Gastrocnemius medialis (tissue), 4 donors: Measurements from ENCODE around the gene MAFB. TPM values are rescaled to one million over a fixed set of nuclear protein-coding genes. Genes with fewer than 3 reads are reported as not detected.

Experiments used
- ATAC-seq, 2 donors: fragments of 150-250 bp; one replicate each; pipeline ENCODE4 v1.9.1; 2016
- DNase-seq, 2 donors: peaks; one replicate each; pipeline ENCODE4 v3.0.0-alpha.2; 2019
- H3K27ac ChIP-seq, 4 donors: fragments of 200-600 bp; sonication (generic); 1 replicate in 1 of 4; 2 replicates in 3 of 4; pipeline ENCODE4 v1.5.1; 2016 to 2018; ENCODE audit warnings: mild to moderate bottlenecking in 2 of 4, moderate library complexity in 1 of 4
- H3K27me3 ChIP-seq, 3 donors: fragments of 200-600 bp; sonication (generic) in 2 of 3; 1 replicate in 1 of 3; 2 replicates in 2 of 3; pipeline versions ENCODE4 v1.5.1 to v1.6.0; 2016 to 2019; ENCODE audit warnings: mild to moderate bottlenecking in 1 of 3, moderate library complexity in 1 of 3
- H3K36me3 ChIP-seq, 2 donors: fragments of 200-600 bp; sonication (generic) in 1 of 2; one replicate each; pipeline ENCODE4 v1.5.1; 2017 to 2018
- H3K4me1 ChIP-seq, 2 donors: fragments of 200-600 bp; sonication (generic) in 1 of 2; one replicate each; pipeline ENCODE4 v1.5.1; 2016 to 2017; ENCODE audit warnings: mild to moderate bottlenecking in 2 of 2
- H3K4me3 ChIP-seq, 4 donors: fragments of 200-600 bp; sonication (generic) in 3 of 4; 1 replicate in 1 of 4; 2 replicates in 3 of 4; pipeline ENCODE4 v1.5.1; 2016 to 2019; ENCODE audit warnings: mild to moderate bottlenecking in 2 of 4
- H3K9me3 ChIP-seq, 3 donors: fragments of 200-600 bp; sonication (generic) in 2 of 3; 1 replicate in 1 of 3; 2 replicates in 2 of 3; pipeline ENCODE4 v1.5.1; 2016 to 2019
- POLR2A ChIP-seq, 2 donors: fragments of 450-650 bp; IDR thresholded peaks; one replicate each; pipeline ENCODE4 v1.6.1; 2017; ENCODE audit warnings: antibody characterized with exemption in 2 of 2, mild to moderate bottlenecking in 2 of 2, moderate library complexity in 2 of 2
- in situ Hi-C, 4 donors: fragments of 200-750 bp; cut with MboI; loops; one replicate each; pipeline versions ENCODE4 v1.15.0 to v1.8.0; 2017; ENCODE audit warnings: low sequenced_read_pairs in 4 of 4
- intact Hi-C: fragments of 100-400 bp; cut with DNase I; formaldehyde crosslinking; loops from one replicate; pipeline ENCODE4 v1.15.1; 2023; ENCODE audit warnings: low total_unique reads
- total RNA-seq, 4 donors: library from RNA; depleted of rRNA; stranded (reverse); fragments of >200 nt; gene quantifications; one replicate each; pipeline versions ENCODE4 v1.1.0 to v1.2.3, GENCODE V29; 2016
- TF ChIP-seq, protein P1 (sequence below), 5 experiments: fragments of 450-650 bp in 3 of 5; fragments of 200-600 bp in 2 of 5; sonication (generic) in 2 of 5; IDR thresholded peaks in 4 of 5; conservative IDR thresholded peaks in 1 of 5; 1 replicate in 4 of 5; 2 replicates in 1 of 5; pipeline ENCODE4 v1.5.1; 2016 to 2019; ENCODE audit warnings: antibody characterized with exemption in 5 of 5, mild to moderate bottlenecking in 3 of 5, moderate library complexity in 3 of 5

MAFB gene
- total RNA-seq, 4 donors from 2014 or later, result 15.4 to 24.9 (median 18.6) TPM

DNA sequence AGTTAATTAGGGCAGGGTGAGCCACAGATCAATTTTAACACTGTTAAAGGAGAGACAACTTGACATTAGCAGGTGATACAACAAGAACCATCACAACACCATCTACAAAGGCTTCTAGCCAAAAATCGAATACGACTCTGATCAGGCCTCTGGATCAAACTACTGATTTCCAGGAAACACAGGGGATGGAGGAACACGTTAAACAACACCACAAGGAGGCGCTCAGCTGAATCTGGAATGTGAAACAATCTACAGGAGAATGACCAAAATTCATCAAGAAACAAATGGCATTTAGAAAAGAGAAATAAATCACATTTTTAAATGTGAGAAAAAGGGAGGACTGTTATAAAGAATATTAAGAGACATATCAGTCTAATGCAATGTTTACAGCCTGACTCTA is 13.5 kb upstream of the MAFB start:
- Histone ChIP-seq H3K4me1 (no peaks in the 10 kb centered on the region), H3K36me3 (no peaks in the 10 kb centered on the region), H3K27me3 (no peaks in the 10 kb centered on the region), H3K9me3 (no peaks in the 10 kb centered on the region), H3K4me3 (no peak overlapping the region), H3K27ac (no peak overlapping the region)
- TF ChIP-seq, protein P1, sequence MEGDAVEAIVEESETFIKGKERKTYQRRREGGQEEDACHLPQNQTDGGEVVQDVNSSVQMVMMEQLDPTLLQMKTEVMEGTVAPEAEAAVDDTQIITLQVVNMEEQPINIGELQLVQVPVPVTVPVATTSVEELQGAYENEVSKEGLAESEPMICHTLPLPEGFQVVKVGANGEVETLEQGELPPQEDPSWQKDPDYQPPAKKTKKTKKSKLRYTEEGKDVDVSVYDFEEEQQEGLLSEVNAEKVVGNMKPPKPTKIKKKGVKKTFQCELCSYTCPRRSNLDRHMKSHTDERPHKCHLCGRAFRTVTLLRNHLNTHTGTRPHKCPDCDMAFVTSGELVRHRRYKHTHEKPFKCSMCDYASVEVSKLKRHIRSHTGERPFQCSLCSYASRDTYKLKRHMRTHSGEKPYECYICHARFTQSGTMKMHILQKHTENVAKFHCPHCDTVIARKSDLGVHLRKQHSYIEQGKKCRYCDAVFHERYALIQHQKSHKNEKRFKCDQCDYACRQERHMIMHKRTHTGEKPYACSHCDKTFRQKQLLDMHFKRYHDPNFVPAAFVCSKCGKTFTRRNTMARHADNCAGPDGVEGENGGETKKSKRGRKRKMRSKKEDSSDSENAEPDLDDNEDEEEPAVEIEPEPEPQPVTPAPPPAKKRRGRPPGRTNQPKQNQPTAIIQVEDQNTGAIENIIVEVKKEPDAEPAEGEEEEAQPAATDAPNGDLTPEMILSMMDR (IDR thresholded peaks at IDR 0.05 in 4 of 5, conservative IDR thresholded peaks at IDR 0.05 in 1 of 5), result no peak
- TF ChIP-seq POLR2A (IDR thresholded peaks at IDR 0.05), result no peak
- intact Hi-C loops (no loop called here), in situ Hi-C loops (loop anchor here in 1 of 4 donors (25.0 kb wide), 1 partner anchor 815 kb away; no protein-coding TSS in a partner anchor)
- DNase-seq, result no peak
- ATAC-seq, result no peak

DNA sequence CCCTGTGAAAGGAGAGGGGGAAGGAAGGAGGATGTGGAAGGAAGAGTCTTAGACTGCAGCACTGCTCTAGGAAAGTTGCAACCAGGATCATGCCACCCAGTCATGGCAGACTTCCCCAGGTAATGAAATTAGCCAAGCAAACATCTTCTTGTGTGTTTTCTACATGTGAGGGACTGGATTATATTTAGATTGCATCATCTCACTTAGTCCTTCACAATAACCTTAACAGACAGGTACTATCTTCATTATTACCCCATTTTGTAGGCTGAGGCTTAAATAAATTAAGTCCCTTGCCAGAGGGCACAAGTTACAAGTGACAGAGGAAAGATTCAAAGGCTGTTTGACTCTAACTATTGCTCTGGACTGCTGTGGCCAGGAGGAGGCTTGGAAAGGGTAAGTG is 9.7 kb upstream of the MAFB start:
- H3K27me3 ChIP-seq, result no peaks in the 10 kb centered on the region
- TF ChIP-seq POLR2A (IDR thresholded peaks at IDR 0.05), result no peak
- TF ChIP-seq, protein P1 (IDR thresholded peaks at IDR 0.05 in 4 of 5, conservative IDR thresholded peaks at IDR 0.05 in 1 of 5), result no peak

DNA sequence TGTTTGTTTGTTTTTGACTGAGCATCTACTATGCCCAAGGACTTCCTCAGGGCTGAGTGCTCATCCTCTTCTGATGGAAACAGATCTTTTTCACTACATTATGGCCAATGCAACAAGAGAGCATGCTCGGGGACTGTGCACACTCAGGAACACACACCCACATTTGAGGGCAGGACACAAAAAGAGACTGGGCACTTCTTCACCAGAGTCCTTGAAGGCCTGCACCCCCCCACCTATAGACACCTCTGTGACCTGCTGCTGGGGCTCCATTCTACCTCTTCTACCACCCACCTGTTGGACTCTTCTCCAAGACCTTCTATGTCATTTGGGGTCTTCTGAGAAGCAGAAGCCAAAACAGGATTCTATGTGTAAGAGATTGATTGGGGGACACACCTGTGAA is 9.2 kb upstream of the MAFB start:
- Histone ChIP-seq H3K36me3 (no peaks in the 10 kb centered on the region), H3K27ac (no peak overlapping the region), H3K9me3 (no peaks in the 10 kb centered on the region), H3K4me1 (no peaks in the 10 kb centered on the region), H3K27me3 (no peaks in the 10 kb centered on the region), H3K4me3 (no peak overlapping the region)
- DNase-seq (no peak), ATAC-seq (no peak)
- intact Hi-C loops, result no loop called here
- in situ Hi-C loops, result loop anchor here (10.0 to 25.0 kb wide), 7 partner anchors 411 to 813 kb away; no protein-coding TSS in a partner anchor
- TF ChIP-seq, protein P1 (IDR thresholded peaks at IDR 0.05 in 4 of 5, conservative IDR thresholded peaks at IDR 0.05 in 1 of 5), result no peak
- no peak for TF ChIP-seq POLR2A (IDR thresholded peaks at IDR 0.05)

More for the DNA sequence above, 9.7 kb upstream of the MAFB start:
- ATAC-seq (no peak), DNase-seq (no peak)
- Histone ChIP-seq H3K36me3 (no peaks in the 10 kb centered on the region), H3K4me1 (no peaks in the 10 kb centered on the region), H3K27ac (no peak overlapping the region), H3K4me3 (no peak overlapping the region), H3K9me3 (no peaks in the 10 kb centered on the region)
- in situ Hi-C loops (loop anchor here (10.0 to 25.0 kb wide), 7 partner anchors 411 to 814 kb away; no protein-coding TSS in a partner anchor), intact Hi-C loops (no loop called here)

DNA sequence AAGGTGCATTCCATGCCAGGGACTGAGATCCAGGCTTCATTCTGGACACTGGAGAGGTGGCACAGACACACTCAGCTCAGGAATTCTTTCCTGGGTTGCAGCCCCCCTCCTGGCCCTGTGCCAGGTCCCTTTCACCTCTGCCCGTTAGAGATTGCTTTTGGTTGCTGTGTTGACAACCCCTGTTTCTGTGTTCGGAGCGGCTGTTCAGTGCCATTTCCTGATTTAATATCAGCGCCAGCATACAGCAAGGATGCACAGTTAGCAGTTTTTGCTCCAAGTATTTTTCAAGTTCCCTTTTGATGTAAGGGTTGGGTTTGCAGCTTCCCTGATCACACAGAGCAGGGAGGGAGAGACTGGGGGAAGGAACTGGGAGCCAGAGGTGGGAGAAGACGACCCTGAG is 8.5 kb upstream of the MAFB start:
- intact Hi-C loops (no loop called here), in situ Hi-C loops (loop anchor here (10.0 to 25.0 kb wide), 7 partner anchors 410 to 813 kb away; no protein-coding TSS in a partner anchor)
- TF ChIP-seq, protein P1 (IDR thresholded peaks at IDR 0.05 in 4 of 5, conservative IDR thresholded peaks at IDR 0.05 in 1 of 5), result no peak
- TF ChIP-seq POLR2A (IDR thresholded peaks at IDR 0.05), result no peak
- DNase-seq (no peak), ATAC-seq (no peak)
- H3K27me3 ChIP-seq, result peaks cover 0 to 4% (median 3%) of the 10 kb centered on the region in 3 donors
- H3K36me3 ChIP-seq, result no peaks in the 10 kb centered on the region
- H3K9me3 ChIP-seq, result no peaks in the 10 kb centered on the region
- no peaks in the 10 kb centered on the region for H3K4me1 ChIP-seq
- no peak overlapping the region for H3K4me3 ChIP-seq
- no peak overlapping the region for H3K27ac ChIP-seq

DNA sequence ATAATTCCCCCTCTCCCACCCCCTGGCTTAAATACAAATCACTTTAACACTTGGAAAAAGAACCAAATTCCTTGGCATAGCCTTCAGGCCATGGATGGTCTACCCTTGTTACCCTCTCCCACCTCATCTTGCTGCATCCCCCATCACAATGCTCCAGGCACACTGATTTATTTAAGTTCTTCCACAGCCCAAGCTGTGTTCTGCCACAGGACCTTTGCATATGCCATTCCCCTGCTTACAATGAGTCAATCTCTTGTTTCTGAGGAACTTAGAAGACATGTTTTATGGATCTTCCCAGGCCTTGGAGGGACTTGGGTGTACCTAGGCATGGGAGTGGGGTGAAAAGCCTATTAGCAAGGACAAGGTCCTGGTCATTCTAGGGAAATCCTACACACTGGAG is 6.2 kb upstream of the MAFB start:
- in situ Hi-C loops (loop anchor here (10.0 to 25.0 kb wide), 7 partner anchors 408 to 810 kb away; no protein-coding TSS in a partner anchor), intact Hi-C loops (no loop called here)
- DNase-seq (no peak), ATAC-seq (no peak)
- Histone ChIP-seq H3K4me1 (peaks cover 5 to 6% of the 10 kb centered on the region in 2 donors), H3K27me3 (peaks cover 12 to 24% (median 24%) of the 10 kb centered on the region in 3 donors), H3K27ac (no peak overlapping the region), H3K4me3 (no peak overlapping the region), H3K36me3 (no peaks in the 10 kb centered on the region), H3K9me3 (no peaks in the 10 kb centered on the region)
- TF ChIP-seq, protein P1 (IDR thresholded peaks at IDR 0.05 in 4 of 5, conservative IDR thresholded peaks at IDR 0.05 in 1 of 5), result no peak
- no peak for TF ChIP-seq POLR2A (IDR thresholded peaks at IDR 0.05)
